Renal cortical epithelial cell (primary cell): ENCODE measurements around the gene ISYNA1. TPM values are rescaled to one million over a fixed set of nuclear protein-coding genes. Genes with fewer than 3 reads are reported as not detected.

Experiments
- DNase-seq: peaks from one replicate; pipeline ENCODE4 v3.0.0-alpha.2; 2011; ENCODE audit warnings: low read depth
- total RNA-seq: library from RNA; depleted of rRNA; stranded (reverse); fragments of >200 nt; gene quantifications from 2 replicates; pipeline ENCODE4 v1.2.3, GENCODE V29; 2014

ISYNA1 gene
- total RNA-seq, 1 donor from 2014 or later, result 69.9 TPM

DNA sequence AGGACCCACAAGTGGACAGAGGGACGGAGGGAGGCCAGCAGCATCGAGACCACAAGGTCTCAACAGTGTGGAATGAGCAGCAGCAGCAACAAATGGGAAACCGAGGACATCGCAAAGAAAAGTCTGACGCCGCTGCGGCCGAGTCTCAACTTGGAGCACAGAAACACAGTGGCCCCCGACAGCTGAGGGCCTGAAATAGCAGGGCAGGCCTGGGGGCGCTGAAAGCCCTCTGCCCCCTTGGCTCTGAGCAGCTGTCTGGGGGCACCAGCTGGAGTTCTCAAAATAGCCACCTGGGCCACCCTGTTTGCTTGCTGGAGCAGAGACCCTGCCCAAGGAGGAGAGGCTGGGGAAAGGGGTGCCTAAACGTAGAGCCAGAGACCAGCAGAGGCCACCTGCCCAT, 5.9 kb upstream of the ISYNA1 start:
- DNase-seq, result no peak

DNA sequence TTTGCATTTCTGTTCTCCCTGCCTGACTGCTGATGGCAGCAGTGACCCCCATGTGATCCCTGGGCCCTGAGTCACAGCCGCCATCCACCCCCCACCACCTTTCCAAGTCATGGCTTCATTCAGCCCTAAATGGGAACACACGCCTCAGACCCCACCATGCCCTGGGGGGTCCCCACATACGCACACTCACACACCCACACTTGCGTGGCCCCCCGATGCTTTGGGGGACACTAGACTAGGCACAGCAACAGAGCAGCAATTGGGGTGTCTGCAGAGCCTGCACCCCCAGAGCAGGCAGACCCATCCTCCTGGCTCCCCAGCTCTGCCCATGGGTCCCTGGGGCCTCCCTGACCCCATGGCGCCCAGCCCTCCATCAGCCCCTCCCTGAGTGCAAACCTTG, 5.5 kb upstream of the ISYNA1 start:
- DNase-seq, result no peak

- no peak for DNase-seq
Observed at GRCh38 chr19:18442941-18443340, 5.0 kb upstream of the ISYNA1 start.

GRCh38 chr19:18441804-18442788, 4.2 kb upstream of the ISYNA1 start:
- no peak for DNase-seq

DNA sequence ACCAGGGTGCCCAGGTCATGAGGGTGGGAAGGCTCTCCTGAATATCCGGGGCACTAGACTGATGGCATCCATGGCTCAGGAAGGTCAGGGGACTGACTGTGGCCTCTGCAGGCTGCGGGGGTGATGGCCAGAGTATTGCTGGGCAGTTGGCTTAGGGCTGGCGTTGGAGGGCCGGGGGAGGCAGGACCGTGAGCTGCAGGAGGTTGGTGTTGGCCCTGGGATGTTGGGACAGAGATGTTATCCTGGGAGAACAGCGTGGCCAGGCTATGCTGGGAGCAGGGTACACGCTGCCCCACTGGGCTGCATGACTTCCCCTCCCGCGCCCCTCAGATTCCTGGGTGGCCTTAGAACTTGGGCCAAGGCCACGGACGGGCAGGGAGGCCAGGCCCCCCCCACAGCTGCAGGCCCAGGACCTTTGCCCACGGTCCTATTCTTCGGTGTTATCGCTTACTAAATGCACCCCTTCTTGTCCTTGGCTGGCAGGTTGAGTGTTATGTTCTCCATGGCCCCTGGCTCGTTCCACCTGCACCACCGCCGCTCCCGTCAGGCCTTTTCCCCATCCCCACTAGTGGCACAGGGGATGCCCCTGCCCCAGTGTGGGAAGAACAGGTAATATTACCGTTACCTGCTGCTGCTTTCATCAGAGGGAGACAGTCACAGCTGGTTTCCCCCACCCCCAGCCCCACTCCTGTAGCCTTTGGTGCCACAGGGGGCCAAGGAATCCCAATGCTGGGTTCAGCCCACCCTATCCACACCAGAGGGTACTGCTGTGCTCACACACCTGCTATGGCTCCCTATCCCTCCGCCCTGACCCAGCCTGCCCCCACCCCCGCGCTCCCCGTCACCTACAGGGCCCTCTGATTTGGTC, 3.2 kb upstream of the ISYNA1 start:
- DNase-seq, result no peak

- no peak for DNase-seq
Observed at GRCh38 chr19:18440415-18440877, 2.5 kb upstream of the ISYNA1 start.

DNA sequence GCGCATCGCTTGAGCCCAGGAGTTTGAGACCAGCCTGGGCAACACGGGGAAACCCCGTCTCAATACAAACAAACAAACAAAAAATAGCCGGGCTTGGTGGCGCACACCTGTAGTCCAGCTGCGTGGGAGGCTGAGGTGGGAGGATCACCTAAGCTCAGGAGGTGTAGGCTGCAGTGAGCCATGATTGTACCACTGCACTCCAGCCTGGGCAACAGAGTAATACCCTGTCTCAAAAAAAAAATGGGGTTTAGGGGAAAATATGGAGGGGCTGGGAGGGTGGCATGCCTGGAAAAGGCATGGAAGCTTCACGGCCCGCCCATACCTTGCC, 1.9 kb upstream of the ISYNA1 start:
- DNase-seq, result no peak

DNA sequence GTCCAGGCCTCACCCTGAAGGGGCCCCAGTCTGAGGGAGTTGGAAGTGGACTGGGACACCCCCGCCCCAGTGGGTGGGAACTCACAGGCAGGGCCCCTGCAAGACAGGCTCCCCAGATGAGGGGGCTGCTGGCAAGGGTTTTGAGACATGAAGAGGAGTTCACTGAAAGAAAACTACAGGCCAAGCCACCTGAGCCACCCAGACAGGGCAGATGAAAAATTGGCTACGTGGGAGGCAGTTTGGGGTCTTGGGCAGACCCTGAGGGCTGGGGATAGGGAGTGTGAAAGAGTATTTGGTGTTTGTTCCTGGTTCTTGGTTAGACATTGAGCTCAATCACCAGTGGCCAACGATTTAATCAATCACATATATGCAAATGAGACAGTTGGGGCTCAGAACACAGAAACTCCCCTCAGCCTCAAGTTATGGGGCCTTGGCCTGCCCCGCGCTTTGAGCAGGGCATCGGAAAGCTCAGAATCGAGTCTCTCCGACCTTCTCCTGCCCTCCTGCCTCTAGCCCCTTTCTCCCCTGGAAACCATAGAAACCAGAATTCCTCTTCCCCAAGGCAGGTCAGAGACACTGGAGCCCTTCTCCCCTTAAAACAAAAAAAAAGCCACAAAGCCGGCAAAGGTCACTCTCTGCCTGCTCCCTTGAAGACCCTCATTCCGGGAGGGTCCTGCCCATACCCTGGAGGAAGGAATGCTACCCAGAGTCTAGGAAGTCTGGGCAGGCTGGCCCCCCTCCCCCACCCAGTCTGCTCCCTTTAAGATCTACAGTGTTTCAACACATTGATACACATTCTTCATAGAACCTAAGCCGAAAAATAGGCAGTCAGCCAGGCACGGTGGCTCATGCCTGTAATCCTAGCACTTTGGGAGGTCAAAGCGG, 1.3 kb upstream of the ISYNA1 start:
- peak; percentile 56 for DNase-seq

DNA sequence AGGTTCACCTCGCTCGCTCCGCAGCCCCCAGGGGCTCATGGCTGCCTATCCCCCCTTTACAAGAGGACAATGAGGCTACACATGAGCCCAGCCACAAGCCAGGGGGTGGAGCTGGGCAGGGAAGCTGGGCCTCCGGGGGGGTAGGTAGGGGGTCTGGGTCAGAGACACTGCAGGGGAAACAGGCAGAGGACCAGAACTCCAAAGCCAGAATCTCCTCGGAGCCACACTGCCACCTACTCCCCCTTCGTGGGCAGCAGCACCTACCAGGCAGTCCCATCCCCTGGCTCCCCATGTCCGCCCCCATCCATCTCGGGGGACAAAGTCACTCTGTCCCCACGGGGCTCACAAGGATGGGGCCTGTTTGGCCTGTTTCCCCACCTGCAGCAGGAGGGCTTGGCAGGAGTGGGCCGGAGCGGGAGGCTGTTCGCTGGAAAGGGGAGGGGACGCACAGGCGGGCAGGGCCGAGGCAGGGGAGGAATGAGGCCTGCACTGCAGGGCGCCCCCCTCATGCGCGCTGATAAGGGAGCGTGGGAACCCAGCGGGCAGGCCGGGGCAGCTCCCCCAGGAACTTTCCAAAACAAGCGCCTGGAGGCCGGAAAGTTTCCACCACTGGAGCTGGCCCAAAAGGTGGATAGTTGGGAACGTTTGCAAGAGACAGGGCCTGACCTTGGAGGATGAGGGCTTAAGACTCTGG, 545 bp upstream of the ISYNA1 start:
- no peak for DNase-seq

DNA sequence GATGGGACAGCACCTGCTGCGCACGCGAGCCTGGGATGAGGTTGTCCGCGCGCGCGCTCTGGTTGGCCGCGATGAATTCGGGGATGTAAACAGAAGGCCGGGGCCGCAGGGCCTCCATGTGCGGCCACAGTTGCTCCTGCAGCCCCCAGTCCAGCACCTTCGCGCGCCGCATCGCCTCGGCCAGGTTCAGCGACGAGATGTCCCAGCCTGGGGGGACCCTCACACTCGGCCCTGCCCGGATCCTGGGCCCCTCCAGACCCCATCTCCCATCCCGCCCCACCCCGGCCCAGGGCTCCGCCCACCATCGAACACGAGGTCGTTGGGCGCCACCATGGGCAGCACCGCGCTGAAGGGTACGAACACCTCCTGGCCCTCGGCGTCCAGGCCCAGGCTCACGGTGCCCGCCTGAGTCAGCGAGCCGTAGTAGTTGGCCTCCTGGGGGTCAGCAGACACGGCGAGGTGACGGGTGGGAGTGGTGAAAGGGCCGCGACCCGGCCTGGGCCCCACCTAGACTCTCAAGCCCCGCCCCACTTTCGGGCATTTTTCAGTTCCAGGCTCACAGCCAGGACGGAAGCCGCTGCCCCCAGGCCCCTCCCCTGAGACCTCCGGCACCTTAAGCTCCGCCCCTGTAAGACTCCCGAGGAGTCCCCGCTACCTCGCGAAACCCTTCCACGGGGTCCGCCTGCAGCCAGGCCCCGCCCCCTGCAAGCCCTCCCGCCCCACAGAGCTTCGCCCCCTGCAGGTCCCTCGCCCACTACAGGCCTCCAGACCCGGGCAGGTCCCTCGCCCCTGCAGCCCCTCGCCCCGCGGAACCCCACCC, 1.1 kb downstream of the ISYNA1 start:
- DNase-seq, result peak; percentile 68

DNA sequence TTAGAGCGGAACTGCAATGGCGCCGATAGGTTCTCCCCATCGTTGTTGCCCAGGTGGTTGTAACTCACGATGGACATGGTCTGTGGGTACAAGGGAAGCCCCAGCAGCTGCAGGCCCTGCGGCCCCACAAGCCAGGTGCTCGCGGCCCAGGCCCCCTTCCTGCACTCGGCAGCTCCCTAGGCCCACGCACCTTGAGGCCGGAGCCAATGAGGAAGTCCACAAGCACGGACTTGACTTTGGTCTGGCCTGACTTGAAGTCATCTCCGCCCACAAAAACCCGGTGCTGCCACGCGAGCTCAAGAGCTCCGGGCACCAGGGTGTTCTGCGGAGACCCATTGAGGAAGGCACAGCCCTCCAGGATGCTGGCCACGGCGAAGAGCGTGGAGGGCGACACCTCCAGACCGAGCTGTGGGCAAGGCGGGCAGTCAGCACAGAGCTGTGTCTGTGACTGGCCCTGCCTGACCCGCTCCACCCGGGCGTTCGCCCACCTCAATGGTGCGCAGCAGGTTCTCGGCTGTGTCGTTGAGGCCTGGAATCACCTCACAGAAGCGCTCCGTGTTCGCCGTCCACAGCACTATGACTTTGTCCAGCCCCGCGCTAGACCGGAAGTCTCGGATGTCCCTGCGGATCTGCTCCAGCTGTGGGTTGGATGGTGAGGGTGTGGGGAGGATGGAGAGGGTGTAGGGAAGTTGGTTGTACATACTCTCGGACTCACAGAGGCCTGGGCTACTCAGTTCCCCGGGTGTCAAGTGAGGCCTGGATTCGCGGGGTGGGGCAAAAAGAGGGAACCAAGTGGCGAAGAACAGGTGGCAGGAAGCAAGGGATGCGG, 1.9 kb downstream of the ISYNA1 start:
- DNase-seq, result no peak

GRCh38 chr19:18435178-18435841, 2.6 kb downstream of the ISYNA1 start:
- DNase-seq, result no peak

DNA sequence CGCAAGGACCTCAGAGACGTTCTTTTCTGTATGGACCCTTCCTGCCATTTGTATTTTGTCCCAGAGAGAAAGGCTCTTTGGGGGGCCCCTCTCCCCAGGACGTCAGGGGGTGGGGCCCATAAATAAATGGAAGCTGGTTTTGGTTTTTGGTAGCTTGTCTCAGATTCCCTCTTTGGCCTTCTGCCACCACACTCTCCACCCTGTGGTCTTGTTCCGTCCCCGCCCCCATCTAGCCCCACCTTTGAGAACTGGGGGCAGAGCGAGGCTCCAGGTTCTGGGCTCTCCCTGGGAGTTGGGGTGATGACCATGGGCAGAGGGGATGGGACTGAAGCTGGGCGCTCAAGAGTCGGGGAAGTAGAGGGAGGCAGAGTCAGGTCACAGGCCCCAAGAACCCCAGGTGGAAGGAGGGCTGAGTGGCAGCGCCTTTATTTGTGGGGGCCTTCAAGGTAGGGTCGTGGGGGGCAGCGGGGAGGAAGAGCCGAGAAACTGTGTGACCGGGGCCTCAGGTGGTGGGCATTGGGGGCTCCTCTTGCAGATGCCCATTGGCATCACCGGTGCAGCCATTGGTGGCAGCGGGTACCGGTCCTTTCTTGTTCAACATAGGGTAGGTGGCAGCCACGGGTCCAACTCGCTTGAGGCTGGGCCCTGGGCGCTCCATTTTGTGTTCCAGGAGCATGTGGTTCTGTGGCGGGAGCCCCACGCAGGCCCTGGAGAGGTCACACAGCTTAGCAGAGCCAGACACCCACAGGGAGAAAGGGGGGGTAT, 3.3 kb downstream of the ISYNA1 start:
- DNase-seq, result no peak

DNA sequence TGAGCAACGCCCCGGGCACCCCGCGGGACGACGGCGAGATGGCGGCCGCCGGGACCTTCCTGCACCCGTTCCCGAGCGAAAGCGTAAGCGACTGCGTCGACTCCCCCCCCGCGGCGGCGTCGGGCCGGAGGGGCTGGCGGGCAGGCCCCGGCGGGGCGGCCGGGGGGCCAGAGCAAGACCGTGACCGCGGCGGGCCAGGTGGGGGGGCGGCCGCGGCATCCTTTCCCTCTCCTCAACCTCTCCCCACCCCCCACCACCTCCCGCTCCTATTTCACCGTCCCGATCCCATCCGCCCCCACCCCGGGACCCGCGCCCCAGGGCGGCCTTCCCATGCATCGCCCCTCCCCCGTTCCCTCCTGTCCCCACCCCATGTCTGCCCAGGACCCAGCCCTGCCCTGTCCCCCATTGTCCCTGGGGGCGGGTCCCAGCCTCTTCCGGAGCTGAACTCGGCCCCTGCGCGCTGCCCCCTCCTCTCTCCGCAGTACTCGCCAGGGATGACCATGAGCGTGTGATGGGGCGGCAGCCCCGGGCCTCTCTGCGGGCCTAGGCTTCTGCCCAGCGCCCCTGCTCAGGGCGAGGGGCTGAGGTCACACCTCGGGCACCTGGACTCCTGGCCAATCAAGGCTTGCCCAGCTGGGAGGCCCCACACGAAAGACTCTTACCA, 4.1 kb downstream of the ISYNA1 start:
- no peak for DNase-seq

DNA sequence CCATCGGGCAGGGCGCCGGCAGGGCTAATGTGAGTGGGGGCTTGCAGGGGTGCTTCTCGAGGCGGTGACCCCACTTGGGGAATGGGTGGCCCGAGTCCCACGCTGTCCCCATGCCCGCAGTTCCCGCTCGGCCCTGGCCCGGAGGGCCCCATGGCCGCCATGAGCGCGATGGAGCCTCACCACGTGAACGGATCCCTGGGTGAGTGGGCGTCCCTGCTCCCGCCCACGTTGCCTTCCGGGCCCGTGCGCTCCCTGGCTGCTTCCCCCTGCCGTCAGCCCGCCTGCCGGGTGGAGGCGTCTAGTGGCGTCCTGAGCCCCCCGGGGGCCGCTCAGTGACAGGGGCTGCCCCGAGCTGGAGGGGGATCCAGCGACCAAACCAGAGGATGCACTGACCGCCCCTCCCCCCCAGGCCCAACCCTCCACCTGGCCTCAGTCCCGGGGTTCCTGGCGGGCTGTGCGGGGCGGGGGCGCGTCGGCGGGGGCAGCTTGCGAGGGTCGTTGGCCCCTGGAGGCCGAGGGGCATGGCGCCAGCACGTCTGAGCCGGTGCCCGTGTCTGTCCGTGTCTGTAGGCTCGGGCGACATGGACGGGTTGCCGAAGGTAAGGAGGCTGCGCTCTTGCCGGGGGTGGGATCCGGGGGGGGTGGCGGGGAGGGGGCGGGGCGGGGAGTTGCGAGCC, 4.8 kb downstream of the ISYNA1 start:
- no peak for DNase-seq

GRCh38 chr19:18432275-18433014, 5.5 kb downstream of the ISYNA1 start:
- DNase-seq, result no peak
